ENCODE results near the gene B4GALNT2.
"Not testable (repeated sequence)": the region's sequence is repeated elsewhere in the genome, so short reads cannot be mapped to it uniquely, and the experiment has no call there.

B4GALNT2 gene

GRCh38 chr17:49132699-49133364 lies at the start of gene B4GALNT2:
B4GALNT2 (plus strand) TSS chr17:49132769; CDS start chr17:49132793, 24 bp downstream.
- DNase-seq (ENCODE audit: low read depth in 2 of 2), result no peak

DNA sequence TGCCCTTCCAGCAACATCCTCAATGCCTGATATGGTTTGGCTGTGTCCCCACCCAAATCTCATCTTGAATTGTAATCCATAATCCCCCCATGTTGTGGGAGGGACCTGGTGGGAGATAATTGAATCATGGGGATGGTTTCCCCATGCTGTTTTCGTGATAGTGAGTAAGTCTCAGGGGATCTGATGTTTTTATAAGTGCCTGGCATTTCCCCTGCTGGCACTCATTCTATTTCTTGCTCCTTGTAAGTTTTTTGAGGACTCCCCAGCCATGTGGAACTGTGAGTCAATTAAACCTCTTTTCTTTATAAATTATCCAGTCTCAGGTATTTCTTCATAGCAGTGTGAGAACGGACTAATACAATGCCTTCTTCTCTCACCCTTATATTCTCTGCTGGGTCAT lies 47.5 kb upstream of the B4GALNT2 start:
- not testable (repeated sequence) for DNase-seq (ENCODE audit: low read depth in 2 of 2)

GRCh38 chr17:49085565-49086315 lies 46.8 kb upstream of the B4GALNT2 start:
- no peak for DNase-seq (ENCODE audit: low read depth in 2 of 2)

DNA sequence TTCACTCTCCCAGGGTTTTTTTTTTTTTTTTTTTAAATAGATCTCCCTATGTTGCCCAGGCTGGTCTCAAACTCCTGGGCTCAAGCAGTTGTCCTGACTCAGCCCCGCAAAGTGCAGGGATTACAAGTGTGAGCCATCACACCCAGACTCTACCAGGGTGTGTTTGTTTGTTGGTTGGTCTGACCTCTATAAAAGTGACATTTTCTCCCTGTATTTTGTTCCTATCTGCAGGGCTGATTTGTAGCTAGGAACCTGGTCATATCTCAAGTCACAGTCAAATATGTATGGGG lies 46.3 kb upstream of the B4GALNT2 start:
- no peak for DNase-seq (ENCODE audit: low read depth in 2 of 2)

- no peak for DNase-seq (ENCODE audit: low read depth in 2 of 2)
Observed at GRCh38 chr17:49086649-49087048, 45.9 kb upstream of the B4GALNT2 start.

DNA sequence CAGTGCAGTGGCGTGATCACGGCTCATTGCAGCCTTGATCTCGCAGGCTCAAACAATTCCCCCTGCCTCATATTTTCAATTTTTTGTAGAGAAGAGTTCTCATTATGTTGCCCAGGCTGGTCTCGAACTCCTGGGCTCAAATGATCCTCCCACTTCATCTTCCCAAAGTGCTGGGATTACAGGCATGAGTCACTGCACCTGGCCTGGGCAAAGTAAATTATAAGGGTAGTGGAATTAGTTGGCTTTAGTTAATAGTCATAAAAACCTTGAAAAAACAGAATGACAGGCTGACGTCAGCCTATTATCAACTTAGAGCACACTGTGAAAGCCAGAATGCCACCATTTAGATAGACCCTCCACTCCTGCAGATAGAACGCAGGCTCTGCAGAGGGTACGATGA lies 43.5 kb upstream of the B4GALNT2 start:
- no peak for DNase-seq (ENCODE audit: low read depth in 2 of 2)

GRCh38 chr17:49090878-49091594 lies 41.5 kb upstream of the B4GALNT2 start:
- DNase-seq (ENCODE audit: low read depth in 2 of 2), result no peak

DNA sequence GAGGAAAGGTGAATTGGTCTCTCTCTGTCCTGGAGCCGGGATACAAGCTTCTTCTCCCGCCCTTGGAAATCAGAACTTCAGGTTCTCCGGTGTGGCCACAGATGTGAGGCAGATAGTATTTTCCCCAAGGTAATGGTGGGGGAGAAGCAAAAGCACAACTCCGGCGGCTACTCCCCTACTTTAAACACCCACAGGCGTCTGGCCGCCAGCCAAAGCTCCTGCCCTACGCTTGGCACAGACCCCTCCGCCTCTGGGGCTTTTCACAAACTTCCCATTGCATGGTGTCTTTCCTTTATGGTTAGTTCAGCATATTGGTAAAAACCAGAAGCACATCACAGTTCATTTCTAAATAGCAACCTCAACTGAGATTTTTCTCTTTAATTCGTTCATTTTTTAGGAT lies 39.4 kb upstream of the B4GALNT2 start:
- DNase-seq (ENCODE audit: low read depth in 2 of 2), result no peak

GRCh38 chr17:49100601-49101000 lies 32.0 kb upstream of the B4GALNT2 start:
- no peak for DNase-seq (ENCODE audit: low read depth in 2 of 2)

GRCh38 chr17:49101054-49101534 lies 31.5 kb upstream of the B4GALNT2 start:
- no peak for DNase-seq (ENCODE audit: low read depth in 2 of 2)

DNA sequence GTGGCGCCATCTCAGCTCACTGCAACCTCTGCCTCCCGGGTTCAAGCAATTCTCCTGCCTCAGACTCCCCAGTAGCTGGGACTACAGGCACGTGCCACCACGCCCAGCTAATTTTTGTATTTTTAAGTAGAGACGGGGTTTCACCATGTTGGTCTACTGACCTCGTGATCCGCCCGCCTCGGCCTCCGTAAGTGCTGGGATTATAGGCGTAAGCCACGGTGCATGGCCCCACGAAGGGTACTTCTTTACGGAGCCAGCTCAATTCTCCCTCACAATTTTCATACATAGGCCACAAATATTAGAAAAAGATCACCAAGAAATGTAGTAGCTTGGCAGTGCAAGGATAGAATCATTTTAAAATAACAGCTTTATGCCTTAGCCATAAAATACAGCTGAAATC lies 29.2 kb upstream of the B4GALNT2 start:
- not testable (repeated sequence) for DNase-seq (ENCODE audit: low read depth in 2 of 2)

DNA sequence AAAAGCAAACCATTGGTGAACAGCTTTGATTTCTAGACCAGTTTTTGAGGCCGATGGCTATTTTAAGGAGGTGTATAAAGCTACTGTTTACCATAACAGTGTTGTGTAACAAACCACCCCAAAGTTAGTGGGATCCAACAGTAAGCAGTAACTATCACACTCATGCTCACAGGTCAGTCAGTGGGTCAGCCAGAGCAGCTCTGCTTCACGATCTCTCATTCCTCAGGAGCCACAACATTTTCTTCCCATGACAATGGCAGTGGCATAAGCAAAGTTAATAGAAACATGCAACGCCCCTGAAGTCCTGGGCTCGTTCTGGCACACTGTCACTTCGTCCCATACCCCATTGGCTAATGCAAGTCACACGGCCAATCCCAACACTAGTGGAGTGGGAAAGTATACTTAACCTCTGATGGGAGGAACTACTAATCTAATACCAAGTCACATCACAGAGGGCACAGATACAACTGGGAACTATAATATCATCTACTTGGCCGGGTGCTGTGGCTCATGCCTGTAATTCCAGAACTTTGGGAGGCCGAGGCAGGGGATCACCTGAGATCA lies 28.0 kb upstream of the B4GALNT2 start:
- DNase-seq (ENCODE audit: low read depth in 2 of 2), result no peak

DNA sequence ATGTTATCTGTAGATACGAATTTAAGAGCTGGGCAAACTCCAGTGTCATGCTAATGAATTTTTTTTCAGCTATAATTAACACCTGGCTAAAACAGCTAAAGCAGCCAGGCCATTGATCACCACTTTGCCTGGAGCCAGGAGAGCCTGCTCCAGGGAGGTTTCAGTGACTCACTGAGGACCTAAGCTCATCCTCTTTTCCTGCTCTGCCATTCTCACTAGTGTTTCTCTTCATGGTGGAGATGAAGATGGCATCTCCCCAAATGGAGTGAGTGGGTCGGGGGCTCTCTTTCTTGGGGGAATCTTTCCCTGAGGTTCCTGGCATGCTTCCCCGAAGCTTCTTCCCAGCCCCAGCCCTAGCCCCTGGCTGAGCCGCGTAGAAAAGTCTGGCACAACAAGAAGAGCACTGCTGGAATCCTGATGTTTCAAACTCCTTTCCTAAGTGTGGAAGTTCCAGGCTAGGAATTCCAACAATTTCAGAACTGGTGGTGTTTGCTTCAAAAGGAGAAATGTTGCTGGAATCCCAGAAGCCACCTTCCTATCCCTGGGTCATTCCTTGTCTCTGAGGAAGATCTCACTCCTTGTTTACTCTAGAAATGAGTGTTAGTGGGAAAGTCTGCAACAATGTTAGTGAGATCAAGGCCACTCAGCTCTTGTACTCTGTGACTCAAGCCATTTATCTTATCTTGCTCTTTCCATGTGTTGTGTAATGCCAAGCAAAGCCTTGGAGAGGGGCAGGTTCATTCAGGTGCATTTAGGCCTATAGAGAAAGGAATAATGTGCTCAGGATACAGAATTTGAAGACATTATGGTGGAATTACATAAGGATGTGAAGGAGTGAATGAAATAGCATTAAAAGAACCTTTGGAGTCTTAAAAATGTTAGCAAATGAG lies 26.0 kb upstream of the B4GALNT2 start:
- no peak for DNase-seq (ENCODE audit: low read depth in 2 of 2)

DNA sequence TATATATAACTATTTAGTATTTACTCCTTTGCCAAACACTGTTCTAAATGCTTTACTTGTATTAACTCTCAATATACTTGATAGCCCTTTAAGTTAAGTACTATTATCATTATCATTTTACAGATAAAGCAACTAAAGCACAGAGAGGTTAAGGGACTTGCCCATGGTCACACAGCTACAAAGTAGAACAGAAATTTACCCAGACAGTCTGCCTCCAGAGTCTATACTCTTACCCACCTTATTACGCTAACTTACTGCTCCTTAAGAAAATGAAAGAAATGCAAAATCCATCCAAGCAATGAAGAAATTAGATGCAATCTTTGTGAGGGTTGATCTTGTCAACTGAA lies 25.4 kb upstream of the B4GALNT2 start:
- no peak for DNase-seq (ENCODE audit: low read depth in 2 of 2)

- DNase-seq (ENCODE audit: low read depth in 2 of 2), result no peak
Observed at GRCh38 chr17:49108318-49108717, 24.3 kb upstream of the B4GALNT2 start.

DNA sequence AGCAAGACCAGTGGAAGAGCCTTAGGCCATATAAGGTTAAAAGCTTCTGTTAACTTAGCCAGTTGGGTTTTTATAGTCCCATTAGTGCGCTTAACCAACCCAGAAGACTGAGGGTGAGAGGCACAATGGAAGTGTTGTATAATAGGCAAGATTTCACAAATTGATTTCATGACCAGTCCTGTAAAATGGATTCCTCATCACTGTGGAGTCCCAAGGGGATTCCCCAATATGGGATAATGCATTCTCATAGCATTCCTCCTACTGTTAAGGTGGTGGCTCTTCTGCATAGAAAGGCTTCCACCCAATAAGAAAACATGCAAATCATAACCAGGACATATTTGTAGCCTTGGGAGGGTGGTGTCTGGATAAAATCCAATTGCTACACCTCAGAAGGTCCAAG lies 22.1 kb upstream of the B4GALNT2 start:
- no peak for DNase-seq (ENCODE audit: low read depth in 2 of 2)

GRCh38 chr17:49111934-49112333 lies 20.6 kb upstream of the B4GALNT2 start:
- no peak for DNase-seq (ENCODE audit: low read depth in 2 of 2)

GRCh38 chr17:49112936-49113335 lies 19.6 kb upstream of the B4GALNT2 start:
- DNase-seq (ENCODE audit: low read depth in 2 of 2), result no peak

GRCh38 chr17:49114703-49115102 lies 17.9 kb upstream of the B4GALNT2 start:
- DNase-seq (ENCODE audit: low read depth in 2 of 2), result no peak

DNA sequence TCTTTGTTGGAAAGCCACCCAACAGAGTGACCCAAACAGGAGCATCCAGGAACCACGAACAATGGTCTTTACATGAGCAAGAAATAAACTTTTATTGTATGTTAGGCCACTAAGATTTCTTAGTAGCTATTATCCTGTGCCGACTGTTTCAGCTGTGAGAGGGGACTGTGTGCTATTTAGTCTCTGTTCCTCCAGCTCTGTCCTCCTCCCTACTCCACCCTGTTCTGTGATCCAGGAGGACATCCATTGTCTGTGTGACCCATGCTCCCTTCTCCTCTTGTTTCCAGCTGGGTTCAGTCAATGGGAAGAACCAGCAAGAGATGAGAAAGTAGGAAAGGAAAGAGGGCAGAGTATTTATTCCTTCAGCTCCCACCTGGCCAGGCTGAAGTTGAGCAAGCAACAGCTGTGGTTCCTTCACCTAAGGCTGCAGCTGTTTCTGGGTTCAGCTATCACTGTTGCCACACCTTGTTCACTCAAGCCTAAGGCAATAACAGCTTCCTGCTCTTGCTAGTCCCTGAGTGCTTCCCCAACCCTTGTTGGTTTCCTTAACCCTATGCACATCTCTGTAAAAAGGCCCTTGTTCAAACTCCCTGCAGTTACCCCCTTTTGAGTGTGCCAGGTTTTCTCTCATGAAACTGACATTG lies 14.9 kb upstream of the B4GALNT2 start:
- DNase-seq (ENCODE audit: low read depth in 2 of 2), result no peak

DNA sequence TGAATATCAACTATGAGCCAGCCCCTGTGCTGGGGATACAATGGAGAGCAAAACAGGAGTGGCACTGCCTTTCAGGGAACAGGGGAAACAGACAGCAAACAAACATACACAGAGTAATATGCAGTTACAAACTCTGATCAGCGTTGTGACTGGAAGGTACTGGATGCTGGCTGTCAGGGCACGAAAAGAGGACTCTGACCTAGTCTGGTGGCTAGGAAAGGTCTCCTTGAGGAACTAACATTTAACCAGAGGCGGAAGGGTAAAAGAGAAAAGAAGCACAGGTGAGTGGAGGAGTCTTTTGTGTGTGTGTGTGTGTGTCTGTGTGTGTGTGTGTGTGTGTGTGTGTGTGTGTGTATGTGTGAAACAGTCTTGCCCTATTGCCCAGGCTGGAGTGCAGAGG lies 12.4 kb upstream of the B4GALNT2 start:
- DNase-seq (ENCODE audit: low read depth in 2 of 2), result no peak
